ENCODE measurements around the gene NOD1.

NOD1 gene

DNA sequence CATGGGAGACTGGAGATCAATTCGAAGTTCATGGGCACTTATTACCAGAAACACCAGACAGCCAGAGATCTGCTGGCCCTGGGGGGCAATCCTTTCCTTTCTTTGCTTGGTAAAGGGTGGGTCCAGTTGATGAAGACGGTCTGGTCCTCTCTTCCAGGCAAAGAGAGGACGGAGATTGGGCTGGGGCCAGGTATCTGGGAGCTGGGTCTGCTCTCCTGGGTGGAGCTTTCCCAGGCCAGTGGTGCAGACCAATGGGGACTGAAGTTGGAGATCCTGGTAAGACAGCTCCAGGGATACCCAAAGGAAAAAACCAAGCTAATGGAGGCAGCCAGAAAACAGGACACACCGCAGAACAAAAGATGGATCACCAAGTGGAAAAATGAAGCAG lies 18.3 kb downstream of the NOD1 start:
- ChIA-PET POLR2A (ENCODE audit: low non-redundant PET) (no interaction called here), CTCF (no interaction called here)
- H3K27ac ChIP-seq: peak overlapping the region; percentile 56
- TF ChIP-seq, protein P1, sequence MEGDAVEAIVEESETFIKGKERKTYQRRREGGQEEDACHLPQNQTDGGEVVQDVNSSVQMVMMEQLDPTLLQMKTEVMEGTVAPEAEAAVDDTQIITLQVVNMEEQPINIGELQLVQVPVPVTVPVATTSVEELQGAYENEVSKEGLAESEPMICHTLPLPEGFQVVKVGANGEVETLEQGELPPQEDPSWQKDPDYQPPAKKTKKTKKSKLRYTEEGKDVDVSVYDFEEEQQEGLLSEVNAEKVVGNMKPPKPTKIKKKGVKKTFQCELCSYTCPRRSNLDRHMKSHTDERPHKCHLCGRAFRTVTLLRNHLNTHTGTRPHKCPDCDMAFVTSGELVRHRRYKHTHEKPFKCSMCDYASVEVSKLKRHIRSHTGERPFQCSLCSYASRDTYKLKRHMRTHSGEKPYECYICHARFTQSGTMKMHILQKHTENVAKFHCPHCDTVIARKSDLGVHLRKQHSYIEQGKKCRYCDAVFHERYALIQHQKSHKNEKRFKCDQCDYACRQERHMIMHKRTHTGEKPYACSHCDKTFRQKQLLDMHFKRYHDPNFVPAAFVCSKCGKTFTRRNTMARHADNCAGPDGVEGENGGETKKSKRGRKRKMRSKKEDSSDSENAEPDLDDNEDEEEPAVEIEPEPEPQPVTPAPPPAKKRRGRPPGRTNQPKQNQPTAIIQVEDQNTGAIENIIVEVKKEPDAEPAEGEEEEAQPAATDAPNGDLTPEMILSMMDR (conservative IDR thresholded peaks at IDR 0.05; ENCODE audit: low read depth): no peak
- DNase-seq (ENCODE audit: low spot score): no peak

DNA sequence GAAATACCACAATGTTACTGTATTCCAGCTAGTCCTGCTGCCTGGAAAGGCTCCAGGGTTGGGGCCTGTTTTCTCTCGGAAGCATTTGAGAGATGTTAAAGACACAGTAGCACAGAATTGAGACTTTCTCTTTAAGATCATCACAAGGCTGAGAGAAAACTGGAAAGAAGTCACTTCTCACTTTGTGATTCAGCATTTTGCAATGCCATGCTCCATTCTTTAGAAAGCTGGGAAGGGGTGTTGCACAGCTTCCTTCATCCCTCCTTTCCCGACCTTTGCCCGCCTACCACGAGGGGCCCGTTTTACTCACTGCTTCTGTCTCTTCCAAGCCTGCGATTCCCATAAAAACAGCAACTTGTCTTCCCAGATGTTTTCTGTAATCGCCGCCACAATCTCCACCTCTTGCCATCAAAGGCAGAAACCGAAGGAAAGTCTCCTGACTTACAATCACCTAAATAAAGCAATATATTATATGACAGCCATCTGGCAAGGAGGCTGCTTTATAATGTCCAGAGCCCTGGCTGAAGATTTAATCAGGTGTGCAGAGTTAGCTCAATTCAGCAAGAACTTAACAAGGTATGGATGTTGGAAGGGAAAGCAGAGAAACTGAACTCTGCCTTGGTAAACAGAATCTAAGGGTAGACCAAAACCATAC lies 18.9 kb downstream of the NOD1 start:
- TF ChIP-seq, protein P1 (conservative IDR thresholded peaks at IDR 0.05; ENCODE audit: low read depth): no peak
- POLR2A ChIA-PET (ENCODE audit: low non-redundant PET): no interaction called here
- peak; percentile 28 for DNase-seq (ENCODE audit: low spot score)
- peak overlapping the region; percentile 56 for H3K27ac ChIP-seq
- CTCF ChIA-PET: interaction anchor here (0.7 kb wide), 1 partner anchor 109 kb away, joined by 3 read pairs; no protein-coding TSS in a partner anchor

DNA sequence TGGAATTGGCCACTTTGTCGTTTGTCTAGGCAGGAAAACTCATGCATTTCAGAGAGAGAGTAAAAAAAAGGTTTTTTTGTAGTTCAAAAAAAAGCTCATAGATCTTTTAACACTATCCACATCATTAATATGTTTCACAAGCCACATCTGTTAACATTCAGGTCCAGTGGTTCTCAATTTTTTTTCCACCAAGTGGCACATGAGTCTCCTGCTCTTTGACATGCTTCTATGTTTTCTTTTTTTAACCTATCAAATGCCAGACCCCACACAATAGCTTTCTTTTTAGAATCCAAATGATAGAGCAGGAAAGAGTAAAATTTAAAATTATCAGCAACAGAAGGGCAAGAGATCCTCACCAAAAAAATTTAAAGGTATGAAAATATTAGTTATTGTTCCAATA lies 20.3 kb downstream of the NOD1 start:
- no peak overlapping the region for H3K27ac ChIP-seq
- CTCF ChIA-PET: interaction anchor here (0.6 to 0.7 kb wide), 2 partner anchors 50 to 180 kb away, joined by 3 read pairs; no protein-coding TSS in a partner anchor
- POLR2A ChIA-PET (ENCODE audit: low non-redundant PET): interaction anchor here (0.7 kb wide), 1 partner anchor 20 kb away, joined by 4 read pairs; no protein-coding TSS in a partner anchor
- DNase-seq (ENCODE audit: low spot score): no peak
- TF ChIP-seq, protein P1 (conservative IDR thresholded peaks at IDR 0.05; ENCODE audit: low read depth): no peak

DNA sequence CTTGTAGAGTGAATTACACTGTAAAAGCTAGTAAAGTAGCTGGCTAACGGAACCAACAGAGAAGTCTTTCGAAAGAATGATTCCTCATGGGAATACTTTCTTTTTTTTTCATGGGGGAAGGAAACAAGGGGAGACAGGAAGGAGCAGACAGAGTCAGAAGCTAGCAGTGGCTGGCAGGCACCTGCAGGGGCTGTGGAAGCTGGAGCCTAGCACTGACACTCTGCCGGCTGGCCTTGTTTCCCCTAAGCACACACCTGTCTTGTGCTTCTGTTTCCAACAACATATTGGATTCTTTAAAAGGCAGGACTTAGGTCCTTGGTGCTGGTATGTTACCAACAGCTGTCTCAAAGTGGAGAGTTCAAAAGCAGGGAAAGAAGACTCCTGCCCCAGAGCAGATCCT lies 24.7 kb downstream of the NOD1 start:
- CTCF ChIA-PET: interaction anchor here (0.7 kb wide), 1 partner anchor 122 kb away, joined by 3 read pairs; no protein-coding TSS in a partner anchor
- POLR2A ChIA-PET (ENCODE audit: low non-redundant PET): no interaction called here
- DNase-seq (ENCODE audit: low spot score): no peak
- TF ChIP-seq, protein P1 (conservative IDR thresholded peaks at IDR 0.05; ENCODE audit: low read depth): no peak
- no peak overlapping the region for H3K27ac ChIP-seq

- CTCF ChIA-PET: no interaction called here
- DNase-seq (ENCODE audit: low spot score): no peak
- no peak overlapping the region for H3K27ac ChIP-seq
- POLR2A ChIA-PET (ENCODE audit: low non-redundant PET): no interaction called here
- TF ChIP-seq, protein P1 (conservative IDR thresholded peaks at IDR 0.05; ENCODE audit: low read depth): no peak
Observed at GRCh38 chr7:30453016-30453415, 25.6 kb downstream of the NOD1 start.

GRCh38 chr7:30452280-30452930 lies 26.2 kb downstream of the NOD1 start:
- DNase-seq (ENCODE audit: low spot score): no peak

More at GRCh38 chr7:30452280-30452930, 26.2 kb downstream of the NOD1 start:
- H3K27ac ChIP-seq: no peak overlapping the region
- TF ChIP-seq, protein P1 (conservative IDR thresholded peaks at IDR 0.05; ENCODE audit: low read depth): no peak
- POLR2A ChIA-PET (ENCODE audit: low non-redundant PET): no interaction called here
- CTCF ChIA-PET: no interaction called here
